ENCODE measurements around the gene GPC6.

GRCh38 chr13:94061301-94061700 is 834.7 kb downstream of the GPC6 start:
- TF ChIP-seq CTCF (IDR thresholded peaks at IDR 0.05; ENCODE audit: poor library complexity) (no peak), EZH2 (IDR thresholded peaks at IDR 0.05; ENCODE audit: borderline replicate concordance) (no peak), EZH2phosphoT487 (IDR thresholded peaks at IDR 0.05; ENCODE audit: low read depth, severe bottlenecking, unreplicated experiment) (no peak)
